ENCODE results near the gene VPS13C. TPM values are rescaled to one million over a fixed set of nuclear protein-coding genes. Genes with fewer than 3 reads are reported as not detected.

VPS13C gene
- polyA plus RNA-seq, 2 of the 4 experiments (the other 2 are of a cell fraction), result 13.2 to 26.5 TPM

GRCh38 chr15:62075595-62076277 lies 15.5 kb upstream of the VPS13C start:
- ChIA-PET CTCF (interaction anchor here (0.6 to 9.9 kb wide), 9 partner anchors 7 to 171 kb away, joined by 3 to 86 read pairs (median 8); partner anchors contain the start of genes C2CD4A, C2CD4B and VPS13C), POLR2A (no interaction called here)
- 78% methylated on average over 9 of the region's 9 CpGs for WGBS (ENCODE audit: missing lambda C conversion rate)
- TF ChIP-seq JUNB (IDR thresholded peaks at IDR 0.05) (no peak), CBX8 (IDR thresholded peaks at IDR 0.05) (no peak), HDAC2 (IDR thresholded peaks at IDR 0.05) (no peak), ZSCAN20 (CRISPR knock-in tag; IDR thresholded peaks at IDR 0.05) (no peak)
- Histone ChIP-seq H3K27ac (no peak overlapping the region), H3K4me3 (no peak overlapping the region), H3K4me1 (no peaks in the 10 kb centered on the region), H3K4me2 (no peak overlapping the region), H3K9me3 (no peaks in the 10 kb centered on the region)
- FAIRE-seq (no peak), DNase-seq (ENCODE audit: low read depth in 1 of 2, low spot score in 1 of 2) (no peak), ATAC-seq (no peak)

GRCh38 chr15:62071711-62072308 lies 11.6 kb upstream of the VPS13C start:
- POLR2A ChIA-PET, result no interaction called here
- TF ChIP-seq CTCF (IDR thresholded peaks at IDR 0.05) (peak; percentile 84), SMC3 (IDR thresholded peaks at IDR 0.05) (peak; percentile 74), HOXA7 (CRISPR knock-in tag; IDR thresholded peaks at IDR 0.05) (no peak), E2F6 (IDR thresholded peaks at IDR 0.05; ENCODE audit: borderline replicate concordance, low read depth) (no peak), MYC (IDR thresholded peaks at IDR 0.05; ENCODE audit: borderline replicate concordance, low read length) (no peak), RAD21 (conservative IDR thresholded peaks at IDR 0.05 in 1 of 2, IDR thresholded peaks at IDR 0.05 in 1 of 2) (peak; percentile 64 to 75)
- DNase-seq (ENCODE audit: low read depth in 1 of 2, low spot score in 1 of 2), result peak; percentile 39 to 61
- CTCF ChIA-PET, result interaction anchor here (0.7 to 9.9 kb wide), 22 partner anchors 9 to 283 kb away, joined by 3 to 86 read pairs (median 6); partner anchors contain the start of genes C2CD4A and VPS13C
- H3K4me1 ChIP-seq, result peaks cover 14% of the 10 kb centered on the region
- H3K4me2 ChIP-seq, result no peak overlapping the region
- ATAC-seq, result no peak
- peak; percentile 86 for FAIRE-seq
- no peaks in the 10 kb centered on the region for H3K9me3 ChIP-seq
- H3K4me3 ChIP-seq, result no peak overlapping the region
- no peak overlapping the region for H3K27ac ChIP-seq

- 87% methylated on average over 5 of the region's 5 CpGs for WGBS (ENCODE audit: missing lambda C conversion rate)
- peak in 1 of 2 experiments; percentile 48; a peak in 1 of 4 replicates for TF ChIP-seq CEBPB (IDR thresholded peaks at IDR 0.05)
- TF ChIP-seq MYC (IDR thresholded peaks at IDR 0.05; ENCODE audit: borderline replicate concordance, low read length), result no peak
Observed at GRCh38 chr15:62069551-62069950, 9.3 kb upstream of the VPS13C start.

GRCh38 chr15:62068810-62069167 lies 8.5 kb upstream of the VPS13C start:
- Histone ChIP-seq H3K4me3 (peak overlapping the region; percentile 58), H3K4me1 (peaks cover 23% of the 10 kb centered on the region), H3K27ac (peak overlapping the region; percentile 70 to 80; a peak in 5 of 6 replicates), H3K9me3 (no peaks in the 10 kb centered on the region), H3K4me2 (peak overlapping the region; percentile 71)
- CTCF ChIA-PET, result interaction anchor here (0.6 to 9.9 kb wide), 15 partner anchors 6 to 238 kb away, joined by 3 to 86 read pairs (median 3); partner anchors contain the start of genes C2CD4A and VPS13C
- ATAC-seq, result no peak
- TF ChIP-seq PBX3 (IDR thresholded peaks at IDR 0.05) (no peak), ESRRA (IDR thresholded peaks at IDR 0.05; ENCODE audit: borderline replicate concordance, low read length) (no peak), HDAC2 (IDR thresholded peaks at IDR 0.05) (no peak), RNF2 (IDR thresholded peaks at IDR 0.05; ENCODE audit: borderline replicate concordance, low read depth) (no peak), SREBF2 (IDR thresholded peaks at IDR 0.05) (no peak), REST (IDR thresholded peaks at IDR 0.05) (no peak), SMC3 (IDR thresholded peaks at IDR 0.05) (no peak), RAD21 (conservative IDR thresholded peaks at IDR 0.05 in 1 of 2, IDR thresholded peaks at IDR 0.05 in 1 of 2) (no peak)
- no peak for DNase-seq (ENCODE audit: low read depth in 1 of 2, low spot score in 1 of 2)
- POLR2A ChIA-PET, result interaction anchor here (0.8 to 1.0 kb wide), 2 partner anchors 8 to 104 kb away, joined by 3 to 4 read pairs; partner anchors contain the start of gene VPS13C
- FAIRE-seq, result no peak
- 50% methylated on average over 4 of the region's 4 CpGs for WGBS (ENCODE audit: missing lambda C conversion rate)

More at GRCh38 chr15:62069551-62069950, 9.3 kb upstream of the VPS13C start:
- Histone ChIP-seq H3K4me2 (no peak overlapping the region), H3K4me1 (peaks cover 15% of the 10 kb centered on the region), H3K9me3 (no peaks in the 10 kb centered on the region), H3K4me3 (no peak overlapping the region), H3K27ac (no peak overlapping the region)
- no peak for FAIRE-seq
- POLR2A ChIA-PET, result no interaction called here
- DNase-seq (ENCODE audit: low read depth in 1 of 2, low spot score in 1 of 2), result no peak
- no peak for ATAC-seq
- CTCF ChIA-PET, result interaction anchor here (1.2 to 9.9 kb wide), 6 partner anchors 7 to 237 kb away, joined by 3 to 86 read pairs (median 8); partner anchors contain the start of genes C2CD4A and VPS13C

Data from A549 (cell line).